HUDEP-2 (cell line): ENCODE results near the gene GARIN5A.

Experiments used
- DNase-seq, 76 experiments: peaks; one replicate each; lab custom pipeline; 2025; ENCODE audit not compliant: unreplicated experiment in 76 of 76; lab: John Stamatoyannopoulos, UW

Gene GARIN5A

DNA sequence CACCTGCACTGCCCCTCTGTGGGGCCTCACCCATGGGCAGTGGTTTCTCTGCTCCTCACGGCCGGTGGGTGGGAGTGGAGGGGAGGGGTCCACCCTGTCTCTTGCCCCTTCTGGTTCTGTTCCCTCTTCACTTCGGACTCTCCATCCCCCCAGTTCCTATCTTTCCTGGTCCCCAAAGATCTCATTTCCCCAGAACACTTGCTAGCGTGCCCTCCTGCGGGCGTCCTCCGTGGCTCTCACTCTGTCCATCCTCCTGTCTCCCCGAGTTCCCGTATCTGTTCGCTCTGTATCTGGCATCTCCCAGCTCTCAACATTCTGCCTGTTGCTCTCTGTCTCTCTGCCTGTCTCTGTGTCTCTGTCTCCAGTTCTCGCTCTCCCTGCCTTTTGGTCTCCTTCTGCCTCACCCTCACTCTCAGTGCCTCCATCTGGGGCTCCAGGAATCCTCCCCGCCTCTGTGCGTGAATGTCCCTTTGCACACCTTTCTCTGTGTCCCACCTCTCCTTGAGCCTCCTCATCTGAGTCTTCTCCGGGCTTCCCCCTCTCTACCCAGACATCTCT, 57.5 kb downstream of the GARIN5A start:
- DNase-seq: no peak

DNA sequence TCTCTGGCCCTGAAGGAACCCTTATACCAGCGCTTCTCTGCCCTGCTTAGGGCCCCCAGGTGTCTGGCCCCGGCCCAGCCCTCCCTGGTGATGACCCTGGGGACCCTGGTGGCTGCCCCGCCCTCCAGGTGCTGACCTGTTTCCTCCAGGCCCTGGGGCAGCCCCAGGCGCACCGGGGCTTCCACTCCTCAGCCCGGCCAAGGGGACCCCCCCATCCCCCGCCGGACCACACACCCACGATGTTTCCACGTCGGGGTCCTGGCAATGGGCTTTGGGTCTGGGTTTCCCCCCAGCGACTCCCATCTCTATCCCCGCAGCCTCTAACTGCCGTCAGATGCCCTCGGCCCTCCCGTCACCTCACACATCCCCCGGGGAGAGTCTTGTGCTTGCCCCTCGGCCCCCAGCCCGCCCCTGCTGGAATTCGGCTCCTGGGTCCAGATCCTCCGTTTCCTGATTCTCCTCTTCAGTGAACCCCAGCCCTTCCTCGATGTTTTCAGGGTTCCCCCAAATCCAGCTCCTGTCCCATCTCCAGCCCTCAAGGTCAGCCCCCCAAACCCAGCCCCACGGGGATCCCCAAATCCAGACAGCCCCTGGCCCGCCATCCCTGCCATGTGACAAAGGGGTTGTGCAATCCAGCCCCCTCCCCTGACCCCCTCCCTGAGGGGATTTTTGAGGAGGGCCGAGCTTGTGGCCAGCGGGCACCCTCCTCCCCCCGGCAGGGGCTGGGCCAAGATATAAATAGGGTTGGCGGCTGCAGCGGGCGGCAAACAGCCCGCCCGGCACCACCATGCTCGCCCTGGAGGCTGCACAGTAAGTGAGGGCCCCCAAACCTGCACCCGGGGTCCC, 58.2 kb downstream of the GARIN5A start, which contains the start of gene SPIB:
Gene SPIB (plus strand): TSS at position 763 of the 846 bp plus-strand sequence. CDS start 25 bp downstream, at position 788.
- DNase-seq: no peak

DNA sequence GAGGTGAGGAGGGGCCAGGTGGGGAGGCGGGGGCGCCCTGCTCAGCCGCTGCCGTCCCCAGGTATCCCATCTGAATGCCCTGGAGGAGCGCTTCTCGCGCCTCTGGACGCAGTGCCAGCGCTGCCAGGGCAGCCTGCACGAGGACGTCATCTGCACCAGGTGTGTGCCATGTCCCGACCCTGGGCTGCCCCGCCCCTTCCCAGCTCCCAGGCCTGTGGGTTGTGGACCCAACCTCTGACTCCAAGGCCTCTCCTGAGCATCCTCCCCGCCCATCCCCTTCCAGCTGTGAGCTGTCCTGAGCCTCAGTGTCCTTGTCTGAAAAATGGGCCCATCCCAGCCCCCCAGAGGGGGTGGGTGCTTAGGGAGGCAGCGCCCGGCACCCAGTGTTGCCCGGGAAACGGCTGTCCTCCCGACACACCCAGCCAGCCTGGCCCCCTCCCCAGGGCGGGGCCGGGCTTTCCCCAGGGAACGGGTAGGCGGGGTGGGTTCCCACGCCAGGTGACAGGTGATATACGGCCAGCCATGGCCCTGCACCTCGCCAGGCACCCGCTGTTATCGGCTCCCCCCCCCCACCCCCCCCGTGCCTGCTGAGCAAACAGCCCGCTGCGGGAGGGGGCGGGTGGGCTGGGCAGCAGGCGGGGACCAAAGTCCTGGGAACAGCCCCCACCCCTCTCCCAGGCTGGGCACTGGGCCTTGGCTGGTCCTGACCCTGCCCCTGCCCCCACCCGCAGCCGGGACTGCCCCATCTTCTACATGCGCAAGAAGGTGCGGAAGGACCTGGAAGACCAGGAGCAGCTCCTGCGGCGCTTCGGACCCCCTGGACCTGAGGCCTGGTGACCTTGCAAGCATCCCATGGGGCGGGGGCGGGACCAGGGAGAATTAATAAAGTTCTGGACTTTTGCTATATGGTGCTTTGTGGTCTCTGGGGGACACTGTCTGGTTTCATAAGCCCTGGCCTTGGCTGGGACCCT, 59.3 kb downstream of the GARIN5A start:
- no peak for DNase-seq
